ENCODE data around the gene NAA35.

The NAA35 gene

DNA sequence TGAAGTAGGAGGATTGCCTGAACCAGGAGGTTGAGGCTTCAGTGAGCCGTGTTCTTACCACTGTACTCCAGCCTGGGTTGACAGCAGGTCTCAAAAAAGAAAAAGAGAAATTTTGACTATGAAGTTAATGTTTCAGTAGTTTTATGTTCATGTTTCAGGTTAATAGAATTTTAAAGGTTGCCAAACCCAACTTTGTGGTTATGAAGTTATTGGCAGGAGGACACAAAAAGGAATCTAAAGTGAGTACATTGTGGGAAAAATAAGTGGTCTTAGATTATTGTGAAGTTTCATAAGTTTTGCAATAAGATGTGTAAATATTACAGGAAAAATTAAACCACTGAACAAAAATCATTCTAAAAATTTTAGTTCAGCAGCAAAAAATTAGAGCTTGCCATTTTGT lies 79.8 kb downstream of the NAA35 start:
- DNase-seq (ENCODE audit: low read depth in 2 of 2) = no peak
- H3K4me3 ChIP-seq (replicated peaks in 1 of 2; ENCODE audit: low read depth in 2 of 2, low read length in 2 of 2) = no peak overlapping the region
- TF ChIP-seq, protein P1, sequence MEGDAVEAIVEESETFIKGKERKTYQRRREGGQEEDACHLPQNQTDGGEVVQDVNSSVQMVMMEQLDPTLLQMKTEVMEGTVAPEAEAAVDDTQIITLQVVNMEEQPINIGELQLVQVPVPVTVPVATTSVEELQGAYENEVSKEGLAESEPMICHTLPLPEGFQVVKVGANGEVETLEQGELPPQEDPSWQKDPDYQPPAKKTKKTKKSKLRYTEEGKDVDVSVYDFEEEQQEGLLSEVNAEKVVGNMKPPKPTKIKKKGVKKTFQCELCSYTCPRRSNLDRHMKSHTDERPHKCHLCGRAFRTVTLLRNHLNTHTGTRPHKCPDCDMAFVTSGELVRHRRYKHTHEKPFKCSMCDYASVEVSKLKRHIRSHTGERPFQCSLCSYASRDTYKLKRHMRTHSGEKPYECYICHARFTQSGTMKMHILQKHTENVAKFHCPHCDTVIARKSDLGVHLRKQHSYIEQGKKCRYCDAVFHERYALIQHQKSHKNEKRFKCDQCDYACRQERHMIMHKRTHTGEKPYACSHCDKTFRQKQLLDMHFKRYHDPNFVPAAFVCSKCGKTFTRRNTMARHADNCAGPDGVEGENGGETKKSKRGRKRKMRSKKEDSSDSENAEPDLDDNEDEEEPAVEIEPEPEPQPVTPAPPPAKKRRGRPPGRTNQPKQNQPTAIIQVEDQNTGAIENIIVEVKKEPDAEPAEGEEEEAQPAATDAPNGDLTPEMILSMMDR (IDR thresholded peaks at IDR 0.05; ENCODE audit: low read depth, low read length) = no peak

DNA sequence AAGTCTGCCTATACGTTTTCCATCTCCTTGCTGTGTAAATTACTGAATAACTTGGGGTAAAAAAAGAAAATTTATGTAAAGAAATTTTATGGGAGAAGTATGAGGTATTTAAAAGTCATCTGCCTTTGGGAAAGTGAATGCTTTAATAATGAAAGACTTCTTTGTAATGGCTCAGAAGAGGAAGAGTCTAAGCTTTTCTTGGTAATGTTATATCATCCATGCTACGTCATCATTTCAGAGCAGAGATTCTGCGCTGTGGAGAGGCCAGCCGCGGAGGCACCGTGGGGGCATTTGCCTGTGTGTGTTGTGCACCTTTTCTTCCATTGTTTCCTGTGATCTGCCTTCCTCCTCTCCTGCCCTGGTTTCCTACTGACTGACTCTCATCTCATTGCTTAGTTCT lies 80.2 kb downstream of the NAA35 start:
- TF ChIP-seq, protein P1 (IDR thresholded peaks at IDR 0.05; ENCODE audit: low read depth, low read length) = no peak
- no peak overlapping the region for H3K4me3 ChIP-seq (replicated peaks in 1 of 2; ENCODE audit: low read depth in 2 of 2, low read length in 2 of 2)
- no peak for DNase-seq (ENCODE audit: low read depth in 2 of 2)

DNA sequence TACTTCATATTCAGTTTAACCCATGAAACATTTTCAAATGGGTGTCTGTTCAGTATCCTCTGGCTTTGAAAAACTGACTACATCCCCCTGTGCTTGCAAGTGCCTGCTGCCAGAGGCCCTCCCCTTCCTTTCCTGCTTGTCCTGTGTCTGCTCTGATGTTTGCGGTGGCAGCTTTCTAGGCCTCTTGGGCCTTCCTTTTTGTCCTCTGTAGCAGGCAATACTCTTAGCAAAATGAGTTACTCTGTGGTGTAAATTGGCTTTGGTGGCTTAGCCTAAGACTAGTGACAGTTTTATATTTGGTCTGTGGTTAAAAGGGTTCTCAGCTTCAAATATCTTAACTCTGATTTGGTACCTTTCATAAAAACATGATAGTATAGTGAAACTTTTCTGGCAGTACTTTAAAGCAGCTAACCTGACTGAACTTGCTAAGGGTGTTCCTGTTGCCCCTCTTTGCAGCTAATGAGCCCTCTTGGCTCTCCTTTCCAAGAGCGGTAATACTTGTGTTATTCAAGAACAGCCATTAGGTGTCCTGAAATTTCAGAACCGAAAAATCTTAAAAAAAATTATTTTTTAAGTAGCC lies 81.8 kb downstream of the NAA35 start:
- H3K4me3 ChIP-seq (replicated peaks in 1 of 2; ENCODE audit: low read depth in 2 of 2, low read length in 2 of 2) = no peak overlapping the region
- peak in 1 of 2 donors; percentile 8 for DNase-seq (ENCODE audit: low read depth in 2 of 2)
- TF ChIP-seq, protein P1 (IDR thresholded peaks at IDR 0.05; ENCODE audit: low read depth, low read length) = no peak

DNA sequence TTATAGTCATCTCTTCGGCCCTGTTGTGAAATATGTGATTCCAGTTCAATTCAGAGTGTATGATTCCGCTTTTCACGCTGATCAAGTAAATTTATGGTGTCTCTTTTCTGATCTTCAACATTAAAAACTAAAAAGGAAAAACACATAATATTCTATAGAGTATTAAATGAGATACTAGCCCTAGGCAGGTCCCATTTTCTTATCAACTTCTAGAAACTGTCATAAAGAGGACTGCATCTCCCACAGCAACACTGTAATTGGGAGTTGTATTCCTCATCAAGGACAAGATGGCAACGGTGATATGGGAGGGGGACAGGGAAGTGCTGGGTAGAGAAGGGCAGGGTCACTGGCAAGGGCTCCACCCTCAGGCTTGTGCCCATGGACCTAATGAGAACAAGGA lies 86.8 kb downstream of the NAA35 start:
- TF ChIP-seq, protein P1 (IDR thresholded peaks at IDR 0.05; ENCODE audit: low read depth, low read length) = no peak
- no peak overlapping the region for H3K4me3 ChIP-seq (replicated peaks in 1 of 2; ENCODE audit: low read depth in 2 of 2, low read length in 2 of 2)
- DNase-seq (ENCODE audit: low read depth in 2 of 2) = no peak

DNA sequence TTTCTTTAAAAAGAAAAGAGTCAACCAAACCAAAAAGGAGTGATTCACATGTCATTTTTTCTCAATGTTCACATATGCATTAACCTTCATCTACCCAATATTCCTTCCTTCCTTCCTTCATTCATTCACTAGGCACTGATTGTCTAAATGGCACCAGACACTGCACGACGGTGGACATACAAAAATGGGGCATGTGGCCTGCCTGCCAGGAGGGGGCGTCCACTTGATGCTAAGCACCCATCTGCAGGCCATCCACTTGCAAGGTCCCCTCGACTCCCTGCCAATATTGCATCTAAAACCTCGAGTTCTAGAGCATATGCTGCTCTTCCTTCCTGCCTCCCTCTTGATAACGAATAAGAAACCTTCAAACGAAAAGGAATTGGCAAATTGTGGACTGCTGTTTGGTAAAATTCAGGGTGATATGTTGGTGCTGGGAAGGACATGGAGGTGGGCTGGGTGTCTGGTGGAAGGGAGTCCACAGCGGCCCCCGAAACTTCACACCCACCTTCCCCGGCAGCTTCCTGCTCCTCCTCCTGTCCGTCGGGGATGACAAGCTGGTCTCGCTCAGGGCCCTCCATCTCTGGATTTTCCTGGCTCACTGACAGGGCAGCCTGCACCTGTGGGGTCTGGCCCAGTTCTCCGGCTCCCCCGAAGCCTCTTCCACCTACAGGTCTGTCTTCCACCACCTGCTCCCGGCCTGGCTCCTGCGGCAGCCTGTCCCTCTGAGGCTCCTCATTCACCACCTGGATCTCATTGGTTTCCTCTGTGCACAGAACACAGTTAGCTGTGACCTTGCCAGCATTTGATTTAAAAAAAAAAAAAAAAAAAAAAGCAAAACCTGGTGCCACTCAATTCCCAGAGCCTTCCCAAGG lies 94.2 kb downstream of the NAA35 start:
- TF ChIP-seq, protein P1 (IDR thresholded peaks at IDR 0.05; ENCODE audit: low read depth, low read length) = peak; percentile 66
- peak; percentile 52 to 58 for DNase-seq (ENCODE audit: low read depth in 2 of 2)
- no peak overlapping the region for H3K4me3 ChIP-seq (replicated peaks in 1 of 2; ENCODE audit: low read depth in 2 of 2, low read length in 2 of 2)

DNA sequence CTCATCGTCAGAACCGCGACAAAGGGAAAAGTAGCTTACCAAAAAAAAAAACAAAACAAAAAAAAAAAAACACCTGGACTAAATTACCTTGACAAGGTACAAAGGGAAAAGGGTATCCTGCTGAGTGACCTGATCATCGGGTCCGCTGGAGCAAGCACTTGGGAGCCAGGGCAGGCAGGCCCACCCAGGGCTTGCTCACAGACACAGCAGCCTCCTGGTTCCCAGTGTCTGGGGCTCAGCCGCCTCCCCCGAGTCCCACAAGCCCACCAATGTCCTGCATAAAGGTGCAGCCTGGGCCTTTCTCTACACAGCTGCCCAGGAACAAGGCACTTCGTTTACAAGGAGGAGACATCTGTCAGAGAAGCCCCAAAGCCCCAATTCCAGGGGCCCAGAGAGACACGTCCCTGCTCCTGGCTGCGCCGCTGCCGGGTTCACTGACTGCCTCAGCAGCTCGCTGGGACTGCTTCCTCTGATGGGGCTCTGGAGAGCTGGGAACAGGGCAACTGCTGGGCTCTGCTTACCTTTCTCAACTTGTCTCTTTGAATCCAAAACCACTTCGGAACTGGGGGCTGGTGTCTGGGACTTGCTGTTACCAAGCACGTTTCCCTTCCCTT lies 95.0 kb downstream of the NAA35 start:
- H3K4me3 ChIP-seq (replicated peaks in 1 of 2; ENCODE audit: low read depth in 2 of 2, low read length in 2 of 2) = no peak overlapping the region
- TF ChIP-seq, protein P1 (IDR thresholded peaks at IDR 0.05; ENCODE audit: low read depth, low read length) = no peak
- DNase-seq (ENCODE audit: low read depth in 2 of 2) = no peak

All from cardiac fibroblast (primary cell).